GM12872 (cell line): ENCODE measurements around the gene NPPB.
A peak's percentile ranks its signal among the peaks of the same experiment; 100 is the strongest.

ENCODE experiments used
- CTCF ChIP-seq: IDR thresholded peaks from 3 replicates; pipeline ENCODE4 v1.5.1; 2011; ENCODE audit warnings: low read depth, mild to moderate bottlenecking, low read length, moderate library complexity; ENCODE audit not compliant: insufficient read depth

Gene NPPB

GRCh38 chr1:11858613-11858967, at the start of gene NPPB:
Gene NPPB, minus strand, starts transcription at chr1:11858945. Its CDS starts 112 bp downstream, at chr1:11858833.
- TF ChIP-seq CTCF = no peak

- TF ChIP-seq CTCF = no peak
Measured at GRCh38 chr1:11908095-11908675, 49.4 kb upstream of the NPPB start.

GRCh38 chr1:11907275-11908094, 48.7 kb upstream of the NPPB start:
- peak; percentile 79 for TF ChIP-seq CTCF

GRCh38 chr1:11906870-11907269, 48.1 kb upstream of the NPPB start:
- TF ChIP-seq CTCF = no peak

GRCh38 chr1:11904978-11905377, 46.2 kb upstream of the NPPB start:
- no peak for TF ChIP-seq CTCF

- no peak for TF ChIP-seq CTCF
Measured at GRCh38 chr1:11903210-11903609, 44.5 kb upstream of the NPPB start.

GRCh38 chr1:11898831-11899467, 40.2 kb upstream of the NPPB start:
- no peak for TF ChIP-seq CTCF
